OCI-LY1 (cell line): ENCODE results near the gene FAM167B.

Experiments
- EZH2 ChIP-seq: fragments of 200-600 bp; sonication (generic), shearing (Covaris generic); IDR thresholded peaks from 2 replicates; pipeline ENCODE4 v1.8.0; 2017; ENCODE audit warnings: borderline replicate concordance, mixed run types, mild to moderate bottlenecking, antibody characterized with exemption, low read length, moderate library complexity, mixed read lengths
- TF ChIP-seq, protein P1 (sequence below): fragments of 200-600 bp; sonication (generic), shearing (Covaris generic); IDR thresholded peaks from 2 replicates; pipeline ENCODE4 v1.5.1; 2017; ENCODE audit warnings: mild to moderate bottlenecking, antibody characterized with exemption, low read length, moderate library complexity, mixed read lengths

DNA sequence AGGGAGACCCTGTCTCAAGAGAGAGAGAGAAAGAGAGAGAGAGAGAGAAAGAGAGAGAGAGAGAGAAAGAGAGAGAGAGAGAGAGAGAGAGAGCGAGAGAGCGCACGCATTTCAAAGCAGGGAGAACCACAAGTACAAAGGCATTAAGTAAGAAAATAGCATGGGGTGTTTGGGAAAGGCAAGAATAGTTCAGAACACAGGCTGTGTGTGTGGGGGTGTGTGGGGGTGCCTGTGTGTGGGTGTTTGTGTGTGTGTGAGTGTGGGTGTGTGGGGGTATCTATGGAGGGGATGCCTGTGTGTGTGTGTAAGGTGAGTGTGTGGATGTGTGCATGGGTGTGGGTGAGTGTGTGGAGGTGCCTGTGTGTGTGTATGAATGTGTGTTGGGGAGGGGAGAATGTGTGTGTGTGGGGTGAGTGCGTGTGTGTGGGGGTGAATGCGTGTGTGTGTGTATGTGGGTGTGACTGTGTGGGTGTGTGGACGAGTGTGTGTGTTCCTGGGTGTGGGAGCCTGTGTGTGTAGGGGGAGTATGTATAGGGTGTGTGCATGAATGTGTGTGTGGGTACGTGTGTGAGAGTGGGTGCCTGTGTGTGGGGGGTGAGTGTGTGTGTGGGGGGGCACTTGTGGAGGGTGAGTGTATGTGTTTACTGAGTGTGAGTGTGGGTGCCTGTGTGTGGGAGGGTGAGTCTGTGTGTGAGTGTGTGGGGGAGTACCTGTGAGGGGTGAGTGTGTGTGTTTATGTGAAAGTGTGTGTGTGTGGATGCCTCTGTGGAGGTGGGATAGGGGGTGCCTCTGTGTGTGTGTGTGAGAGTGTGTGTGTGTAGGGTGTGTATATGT is 25.8 kb downstream of the FAM167B start:
- TF ChIP-seq, protein P1, sequence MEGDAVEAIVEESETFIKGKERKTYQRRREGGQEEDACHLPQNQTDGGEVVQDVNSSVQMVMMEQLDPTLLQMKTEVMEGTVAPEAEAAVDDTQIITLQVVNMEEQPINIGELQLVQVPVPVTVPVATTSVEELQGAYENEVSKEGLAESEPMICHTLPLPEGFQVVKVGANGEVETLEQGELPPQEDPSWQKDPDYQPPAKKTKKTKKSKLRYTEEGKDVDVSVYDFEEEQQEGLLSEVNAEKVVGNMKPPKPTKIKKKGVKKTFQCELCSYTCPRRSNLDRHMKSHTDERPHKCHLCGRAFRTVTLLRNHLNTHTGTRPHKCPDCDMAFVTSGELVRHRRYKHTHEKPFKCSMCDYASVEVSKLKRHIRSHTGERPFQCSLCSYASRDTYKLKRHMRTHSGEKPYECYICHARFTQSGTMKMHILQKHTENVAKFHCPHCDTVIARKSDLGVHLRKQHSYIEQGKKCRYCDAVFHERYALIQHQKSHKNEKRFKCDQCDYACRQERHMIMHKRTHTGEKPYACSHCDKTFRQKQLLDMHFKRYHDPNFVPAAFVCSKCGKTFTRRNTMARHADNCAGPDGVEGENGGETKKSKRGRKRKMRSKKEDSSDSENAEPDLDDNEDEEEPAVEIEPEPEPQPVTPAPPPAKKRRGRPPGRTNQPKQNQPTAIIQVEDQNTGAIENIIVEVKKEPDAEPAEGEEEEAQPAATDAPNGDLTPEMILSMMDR: no peak
- no peak for TF ChIP-seq EZH2
